Calu3 (cell line): ENCODE results near the gene LILRA6. TPM values are rescaled to one million over a fixed set of nuclear protein-coding genes. Genes with fewer than 3 reads are reported as not detected.

Source experiments
- BruUV-seq: library from RNA; stranded (reverse); fragments of 400-500 nt; replicated peaks from 2 replicates; lab custom pipeline; 2021; lab: Mats Ljungman, UMichigan
- CTCF ChIA-PET: fragments of 300-600 bp; sonication (Branson Sonifier 250); formaldehyde crosslinking; loops from one replicate; lab custom pipeline; 2022; ENCODE audit warnings: antibody characterized with exemption; lab: Charles Lee
- DNase-seq: peaks from one replicate; pipeline ENCODE4 v3.0.0; 2022
- H3K27ac Mint-ChIP-seq: one replicate; pipeline ENCODE4 v1.8.0; 2022; ENCODE audit warnings: mixed read lengths; ENCODE audit not compliant: unreplicated experiment
- H3K27me3 Mint-ChIP-seq: one replicate; pipeline ENCODE4 v1.8.0; 2022; ENCODE audit warnings: mixed read lengths; ENCODE audit not compliant: unreplicated experiment
- H3K36me3 Mint-ChIP-seq: one replicate; pipeline ENCODE4 v1.8.0; 2022; ENCODE audit warnings: mild to moderate bottlenecking, moderate library complexity, mixed read lengths; ENCODE audit not compliant: insufficient read depth, unreplicated experiment
- H3K4me1 Mint-ChIP-seq: one replicate; pipeline ENCODE4 v1.8.0; 2022; ENCODE audit warnings: mild to moderate bottlenecking, low read depth, mixed read lengths; ENCODE audit not compliant: unreplicated experiment
- H3K4me3 Mint-ChIP-seq: one replicate; pipeline ENCODE4 v1.8.0; 2022; ENCODE audit warnings: mild to moderate bottlenecking, low read depth, moderate library complexity, mixed read lengths; ENCODE audit not compliant: unreplicated experiment
- H3K9me3 Mint-ChIP-seq: one replicate; pipeline ENCODE4 v1.8.0; 2022; ENCODE audit warnings: low read depth, mixed read lengths; ENCODE audit not compliant: unreplicated experiment
- CTCF ChIP-seq: fragments of 200-600 bp; IDR thresholded peaks from one replicate; pipeline ENCODE4 v1.8.0; 2022; ENCODE audit warnings: antibody characterized with exemption; ENCODE audit not compliant: unreplicated experiment
- intact Hi-C: fragments of 100-400 bp; cut with micrococcal nuclease; formaldehyde crosslinking; loops from one replicate; pipeline ENCODE4 v1.10.0; 2022; ENCODE audit not compliant: unreplicated experiment
- total RNA-seq: library from RNA; stranded (reverse); gene quantifications from 2 replicates; pipeline ENCODE4 v1.2.3, GENCODE V29; 2022

Gene LILRA6
- total RNA-seq, 1 experiment from 2014 or later, result not detected

GRCh38 chr19:54201980-54202379 is 40.6 kb downstream of the LILRA6 start:
- Mint-ChIP-seq H3K4me1 (peaks cover 40% of the 10 kb centered on the region), H3K27me3 (no peaks in the 10 kb centered on the region)
- CTCF ChIA-PET, result interaction anchor here (3.8 kb wide), 1 partner anchor 8 kb away, joined by 14 read pairs; no protein-coding TSS in a partner anchor

DNA sequence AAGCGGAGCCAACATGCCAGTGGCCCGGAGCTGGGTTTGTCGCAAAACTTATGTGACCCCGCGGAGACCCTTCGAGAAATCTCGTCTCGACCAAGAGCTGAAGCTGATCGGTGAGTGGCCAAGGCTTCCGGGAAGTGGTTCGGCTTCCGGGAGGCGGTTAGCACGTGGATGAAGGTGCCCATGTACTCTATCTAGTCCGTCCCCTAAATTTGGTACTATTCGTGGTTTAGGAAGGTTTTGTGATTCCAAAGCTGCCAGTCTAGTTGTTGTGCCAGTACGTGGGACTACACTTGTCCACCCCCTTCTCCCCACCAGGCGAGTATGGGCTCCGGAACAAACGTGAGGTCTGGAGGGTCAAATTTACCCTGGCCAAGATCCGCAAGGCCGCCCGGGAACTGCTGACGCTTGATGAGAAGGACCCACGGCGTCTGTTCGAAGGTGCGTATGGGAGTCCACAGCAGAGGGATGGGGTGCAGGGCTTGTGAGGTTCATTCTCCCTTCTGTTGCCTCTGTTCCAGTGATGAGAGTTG is 41.4 kb downstream of the LILRA6 start:
- intact Hi-C loops, result loop anchor here (1.0 kb wide), 1 partner anchor 9 kb away; no protein-coding TSS in a partner anchor
- Mint-ChIP-seq H3K27me3 (no peaks in the 10 kb centered on the region), H3K4me1 (peaks cover 40% of the 10 kb centered on the region), H3K4me3 (peak overlapping the region; percentile 75), H3K27ac (peak overlapping the region; percentile 97), H3K36me3 (peaks cover 80% of the 10 kb centered on the region), H3K9me3 (no peaks in the 10 kb centered on the region)
- TF ChIP-seq CTCF, result no peak
- TSS peak; percentile 54 for BruUV-seq
- DNase-seq, result no peak
- CTCF ChIA-PET, result interaction anchor here (0.6 to 3.8 kb wide), 4 partner anchors 9 to 1915 kb away, joined by 4 to 15 read pairs (median 10); partner anchors contain the start of genes MBOAT7 and TMC4

More at GRCh38 chr19:54201980-54202379, 40.6 kb downstream of the LILRA6 start:
- H3K4me3 Mint-ChIP-seq, result peak overlapping the region; percentile 75
- TF ChIP-seq CTCF, result no peak
- H3K9me3 Mint-ChIP-seq, result no peaks in the 10 kb centered on the region
- no peak for DNase-seq
- peak overlapping the region; percentile 97 for H3K27ac Mint-ChIP-seq
- intact Hi-C loops, result loop anchor here (1.0 kb wide), 1 partner anchor 8 kb away; no protein-coding TSS in a partner anchor
- peaks cover 86% of the 10 kb centered on the region for H3K36me3 Mint-ChIP-seq
- BruUV-seq, result no TSS peak

GRCh38 chr19:54199401-54199800 is 43.2 kb downstream of the LILRA6 start:
- BruUV-seq, result no TSS peak

GRCh38 chr19:54197121-54197520 is 45.5 kb downstream of the LILRA6 start:
- H3K27me3 Mint-ChIP-seq, result no peaks in the 10 kb centered on the region
- intact Hi-C loops, result no loop called here
- DNase-seq, result no peak
- BruUV-seq, result no TSS peak
- H3K4me3 Mint-ChIP-seq, result no peak overlapping the region
- peaks cover 72% of the 10 kb centered on the region for H3K36me3 Mint-ChIP-seq
- H3K4me1 Mint-ChIP-seq, result peaks cover 11% of the 10 kb centered on the region
- H3K27ac Mint-ChIP-seq, result no peak overlapping the region
- H3K9me3 Mint-ChIP-seq, result no peaks in the 10 kb centered on the region
- CTCF ChIA-PET, result no interaction called here
- TF ChIP-seq CTCF, result no peak

More at GRCh38 chr19:54199401-54199800, 43.2 kb downstream of the LILRA6 start:
- Mint-ChIP-seq H3K4me1 (peaks cover 29% of the 10 kb centered on the region), H3K4me3 (peak overlapping the region; percentile 75), H3K27me3 (no peaks in the 10 kb centered on the region), H3K9me3 (no peaks in the 10 kb centered on the region), H3K27ac (peak overlapping the region; percentile 97), H3K36me3 (peaks cover 76% of the 10 kb centered on the region)
- intact Hi-C loops, result no loop called here
- TF ChIP-seq CTCF, result no peak
- CTCF ChIA-PET, result interaction anchor here (0.7 to 3.8 kb wide), 5 partner anchors 10 to 100 kb away, joined by 3 to 15 read pairs (median 6); partner anchors contain the start of genes MBOAT7 and TMC4
- no peak for DNase-seq
